Caco-2 (cell line): ENCODE results near the gene DGKI. TPM values are rescaled to one million over a fixed set of nuclear protein-coding genes. Genes with fewer than 3 reads are reported as not detected.

ENCODE experiments used
- BruUV-seq: library from RNA; stranded (reverse); fragments of 400-500 nt; replicated peaks from 2 replicates; lab custom pipeline; 2021; lab: Mats Ljungman, UMichigan
- CTCF ChIA-PET: fragments of 300-600 bp; sonication (Branson Sonifier 250); formaldehyde crosslinking; loops from one replicate; lab custom pipeline; 2022; ENCODE audit warnings: antibody characterized with exemption; lab: Charles Lee
- POLR2A ChIA-PET: fragments of 300-600 bp; sonication (Branson Sonifier 250); formaldehyde crosslinking; loops from one replicate; lab custom pipeline; 2022; ENCODE audit warnings: antibody characterized with exemption; lab: Charles Lee
- DNase-seq, 2 experiments: peaks; one replicate each; pipeline versions ENCODE4 v3.0.0 to v3.0.0-alpha.2; 2020 to 2022
- H3K27me3 ChIP-seq: replicated peaks from 2 replicates; pipeline ENCODE4 v1.6.0; 2011; ENCODE audit warnings: low read length; ENCODE audit not compliant: control insufficient read depth, insufficient read depth
- H3K36me3 ChIP-seq: 2 replicates; pipeline ENCODE4 v1.5.1; 2011; ENCODE audit warnings: low read length; ENCODE audit not compliant: control insufficient read depth, insufficient read depth
- H3K4me1 ChIP-seq: fragments of 250-450 bp; sonication (Bioruptor Pico); 2 replicates; pipeline ENCODE4 v1.5.1; 2020; ENCODE audit warnings: mild to moderate bottlenecking
- H3K4me3 ChIP-seq: 2 replicates; pipeline ENCODE4 v1.5.1; 2011; ENCODE audit warnings: low read depth, mild to moderate bottlenecking, control low read depth, low read length
- H3K9me3 ChIP-seq: fragments of 250-450 bp; sonication (Bioruptor Pico); 2 replicates; pipeline ENCODE4 v1.5.1; 2020; ENCODE audit warnings: mild to moderate bottlenecking, moderate library complexity
- H3K27ac Mint-ChIP-seq: one replicate; pipeline ENCODE4 v1.8.0; 2022; ENCODE audit warnings: mixed read lengths; ENCODE audit not compliant: unreplicated experiment
- H3K27me3 Mint-ChIP-seq: one replicate; pipeline ENCODE4 v1.8.0; 2022; ENCODE audit warnings: mixed read lengths; ENCODE audit not compliant: insufficient read depth, unreplicated experiment
- H3K36me3 Mint-ChIP-seq: one replicate; pipeline ENCODE4 v1.8.0; 2022; ENCODE audit warnings: mild to moderate bottlenecking, mixed read lengths; ENCODE audit not compliant: insufficient read depth, unreplicated experiment
- H3K4me1 Mint-ChIP-seq: one replicate; pipeline ENCODE4 v1.8.0; 2022; ENCODE audit warnings: low read depth, mixed read lengths; ENCODE audit not compliant: unreplicated experiment
- H3K4me3 Mint-ChIP-seq: one replicate; pipeline ENCODE4 v1.8.0; 2022; ENCODE audit warnings: mild to moderate bottlenecking, moderate library complexity, mixed read lengths; ENCODE audit not compliant: unreplicated experiment
- H3K9me3 Mint-ChIP-seq: one replicate; pipeline ENCODE4 v1.8.0; 2022; ENCODE audit warnings: mixed read lengths; ENCODE audit not compliant: unreplicated experiment
- CTCF ChIP-seq, 2 experiments: fragments of 200-600 bp in 1 of 2; IDR thresholded peaks; 1 replicate in 1 of 2; 2 replicates in 1 of 2; pipeline versions ENCODE4 v1.5.1 to v1.8.0; 2011 to 2022; ENCODE audit warnings: antibody characterized with exemption in 1 of 2, control low read depth in 1 of 2, inconsistent platforms in 1 of 2, low read depth in 1 of 2, low read length in 1 of 2, mild to moderate bottlenecking in 1 of 2, moderate library complexity in 1 of 2; ENCODE audit not compliant: insufficient read depth in 1 of 2, severe bottlenecking in 1 of 2, unreplicated experiment in 1 of 2
- intact Hi-C: fragments of 100-400 bp; cut with micrococcal nuclease; formaldehyde crosslinking; loops from one replicate; pipeline ENCODE4 v1.10.0; 2022; ENCODE audit not compliant: unreplicated experiment
- total RNA-seq: library from RNA; stranded (reverse); gene quantifications from 2 replicates; pipeline ENCODE4 v1.2.3, GENCODE V29; 2022

The DGKI gene
- total RNA-seq, 1 experiment from 2014 or later: 0.84 TPM

- no peaks in the 10 kb centered on the region for H3K9me3 ChIP-seq
- DNase-seq: no peak
- no peak for TF ChIP-seq CTCF (IDR thresholded peaks at IDR 0.05; ENCODE audit: insufficient read depth in 1 of 2, low read depth in 1 of 2, low read length in 1 of 2, severe bottlenecking in 1 of 2, unreplicated experiment in 1 of 2)
- Mint-ChIP-seq H3K4me1 (no peaks in the 10 kb centered on the region), H3K4me3 (no peak overlapping the region), H3K9me3 (no peaks in the 10 kb centered on the region), H3K27me3 (peaks cover 3% of the 10 kb centered on the region), H3K36me3 (no peaks in the 10 kb centered on the region), H3K27ac (no peak overlapping the region)
- no TSS peak for BruUV-seq
- no peaks in the 10 kb centered on the region for H3K36me3 ChIP-seq
- ChIA-PET POLR2A (no interaction called here), CTCF (no interaction called here)
- H3K4me1 ChIP-seq: no peaks in the 10 kb centered on the region
- intact Hi-C loops: no loop called here
- no peak overlapping the region for H3K4me3 ChIP-seq
- no peaks in the 10 kb centered on the region for H3K27me3 ChIP-seq
These were observed 451.4 kb downstream of the DGKI start for GRCh38 chr7:137395420-137395819.

DNA sequence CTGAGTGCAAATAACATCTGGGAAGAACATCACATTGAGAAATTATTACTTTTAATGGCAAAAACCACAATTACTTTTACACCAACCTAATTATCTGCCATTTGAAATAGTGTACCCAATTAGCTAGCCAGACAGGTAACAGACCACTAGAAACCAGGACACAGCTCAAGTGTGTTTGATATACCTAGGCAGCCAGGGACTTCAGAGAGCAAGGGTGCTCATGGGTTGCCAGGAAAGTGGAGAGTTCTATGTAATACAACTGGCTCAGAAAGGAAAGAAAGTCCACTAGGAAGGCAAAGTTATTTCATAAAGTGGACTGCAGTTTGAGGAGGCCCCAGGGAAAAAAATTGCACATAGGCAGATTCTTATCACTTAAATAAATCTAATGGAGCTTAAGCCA, 453.2 kb downstream of the DGKI start:
- Mint-ChIP-seq H3K36me3 (no peaks in the 10 kb centered on the region), H3K27ac (no peak overlapping the region), H3K27me3 (peaks cover 3% of the 10 kb centered on the region), H3K4me1 (no peaks in the 10 kb centered on the region), H3K4me3 (no peak overlapping the region), H3K9me3 (no peaks in the 10 kb centered on the region)
- CTCF ChIA-PET: no interaction called here
- H3K4me1 ChIP-seq: no peaks in the 10 kb centered on the region
- no TSS peak for BruUV-seq
- no peaks in the 10 kb centered on the region for H3K27me3 ChIP-seq
- H3K36me3 ChIP-seq: no peaks in the 10 kb centered on the region
- no peak overlapping the region for H3K4me3 ChIP-seq
- no peaks in the 10 kb centered on the region for H3K9me3 ChIP-seq
- POLR2A ChIA-PET: no interaction called here
- intact Hi-C loops: no loop called here
- TF ChIP-seq CTCF (IDR thresholded peaks at IDR 0.05; ENCODE audit: insufficient read depth in 1 of 2, low read depth in 1 of 2, low read length in 1 of 2, severe bottlenecking in 1 of 2, unreplicated experiment in 1 of 2): no peak
- no peak for DNase-seq

GRCh38 chr7:137390076-137390475, 456.7 kb downstream of the DGKI start:
- no peak overlapping the region for H3K27ac Mint-ChIP-seq

More at GRCh38 chr7:137390076-137390475, 456.7 kb downstream of the DGKI start:
- POLR2A ChIA-PET: no interaction called here
- H3K4me1 ChIP-seq: no peaks in the 10 kb centered on the region
- H3K9me3 Mint-ChIP-seq: no peaks in the 10 kb centered on the region
- no peaks in the 10 kb centered on the region for H3K4me1 Mint-ChIP-seq
- intact Hi-C loops: no loop called here
- no peak for DNase-seq
- no peaks in the 10 kb centered on the region for H3K36me3 Mint-ChIP-seq
- H3K27me3 ChIP-seq: no peaks in the 10 kb centered on the region
- CTCF ChIA-PET: no interaction called here
- no peaks in the 10 kb centered on the region for H3K36me3 ChIP-seq
- no peak overlapping the region for H3K4me3 Mint-ChIP-seq
- peaks cover 3% of the 10 kb centered on the region for H3K27me3 Mint-ChIP-seq
- TF ChIP-seq CTCF (IDR thresholded peaks at IDR 0.05; ENCODE audit: insufficient read depth in 1 of 2, low read depth in 1 of 2, low read length in 1 of 2, severe bottlenecking in 1 of 2, unreplicated experiment in 1 of 2): no peak
- H3K9me3 ChIP-seq: no peaks in the 10 kb centered on the region
- BruUV-seq: no TSS peak
- H3K4me3 ChIP-seq: no peak overlapping the region
